HG03342 (cell line): ENCODE results near the gene ENOSF1.
A peak's percentile ranks its signal among the peaks of the same experiment; 100 is the strongest.

Source experiments
- ATAC-seq: cut with Tn5 transposase; IDR thresholded peaks from one replicate; pipeline ENCODE4 v1.9.1; 2021; ENCODE audit warnings: mild to moderate bottlenecking, moderate library complexity; ENCODE audit not compliant: unreplicated experiment

The ENOSF1 gene

DNA sequence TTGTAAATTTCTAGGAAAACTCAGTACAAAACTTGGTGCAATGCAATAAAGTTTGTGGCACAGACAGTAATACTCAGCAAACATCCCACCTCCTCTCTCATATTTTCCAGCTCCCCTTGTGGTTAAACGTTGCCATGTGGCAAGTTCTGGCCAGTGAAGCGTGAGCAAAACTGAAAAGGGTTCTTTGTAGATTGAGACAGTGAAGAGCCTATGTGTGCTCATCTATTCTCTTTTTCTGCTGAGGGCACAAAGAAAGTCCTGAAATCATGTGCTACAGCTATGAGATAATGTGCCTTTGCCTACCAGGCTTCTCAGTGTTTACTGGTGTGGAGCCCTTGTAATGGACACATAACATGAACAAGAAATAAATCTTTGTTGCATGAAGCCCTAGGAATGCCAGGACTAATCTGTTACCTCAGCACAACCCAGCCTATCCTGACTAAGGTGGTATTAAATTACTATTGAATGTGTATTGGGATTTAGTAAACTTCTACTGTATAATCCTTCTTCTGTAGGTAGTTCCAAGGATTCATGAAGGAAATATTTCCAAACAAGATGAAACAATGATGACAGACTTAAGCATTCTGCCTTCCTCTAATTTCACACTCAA lies 67.9 kb downstream of the ENOSF1 start:
- ATAC-seq = no peak

GRCh38 chr18:641224-641623 lies 71.2 kb downstream of the ENOSF1 start:
- no peak for ATAC-seq

- ATAC-seq = no peak
Observed at GRCh38 chr18:635171-635570, 77.3 kb downstream of the ENOSF1 start.

GRCh38 chr18:634551-635045 lies 77.8 kb downstream of the ENOSF1 start:
- ATAC-seq = no peak

GRCh38 chr18:631560-631959 lies 80.9 kb downstream of the ENOSF1 start:
- ATAC-seq = no peak

- ATAC-seq = no peak
Observed at GRCh38 chr18:629269-630150, 82.9 kb downstream of the ENOSF1 start.

DNA sequence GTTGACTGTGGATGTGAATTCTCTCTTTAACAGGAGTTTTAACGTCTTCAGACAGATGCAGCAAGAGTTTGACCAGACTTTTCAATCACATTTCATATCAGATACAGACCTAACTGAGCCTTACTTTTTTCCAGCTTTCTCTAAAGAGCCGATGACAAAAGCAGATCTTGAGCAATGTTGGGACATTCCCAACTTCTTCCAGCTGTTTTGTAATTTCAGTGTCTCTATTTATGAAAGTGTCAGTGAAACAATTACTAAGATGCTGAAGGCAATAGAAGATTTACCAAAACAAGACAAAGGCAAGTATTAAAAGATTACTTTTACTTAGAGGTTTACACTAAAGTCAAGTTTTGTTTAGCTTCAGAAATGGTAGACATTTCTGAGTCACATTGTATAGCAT lies 85.2 kb downstream of the ENOSF1 start:
- no peak for ATAC-seq

DNA sequence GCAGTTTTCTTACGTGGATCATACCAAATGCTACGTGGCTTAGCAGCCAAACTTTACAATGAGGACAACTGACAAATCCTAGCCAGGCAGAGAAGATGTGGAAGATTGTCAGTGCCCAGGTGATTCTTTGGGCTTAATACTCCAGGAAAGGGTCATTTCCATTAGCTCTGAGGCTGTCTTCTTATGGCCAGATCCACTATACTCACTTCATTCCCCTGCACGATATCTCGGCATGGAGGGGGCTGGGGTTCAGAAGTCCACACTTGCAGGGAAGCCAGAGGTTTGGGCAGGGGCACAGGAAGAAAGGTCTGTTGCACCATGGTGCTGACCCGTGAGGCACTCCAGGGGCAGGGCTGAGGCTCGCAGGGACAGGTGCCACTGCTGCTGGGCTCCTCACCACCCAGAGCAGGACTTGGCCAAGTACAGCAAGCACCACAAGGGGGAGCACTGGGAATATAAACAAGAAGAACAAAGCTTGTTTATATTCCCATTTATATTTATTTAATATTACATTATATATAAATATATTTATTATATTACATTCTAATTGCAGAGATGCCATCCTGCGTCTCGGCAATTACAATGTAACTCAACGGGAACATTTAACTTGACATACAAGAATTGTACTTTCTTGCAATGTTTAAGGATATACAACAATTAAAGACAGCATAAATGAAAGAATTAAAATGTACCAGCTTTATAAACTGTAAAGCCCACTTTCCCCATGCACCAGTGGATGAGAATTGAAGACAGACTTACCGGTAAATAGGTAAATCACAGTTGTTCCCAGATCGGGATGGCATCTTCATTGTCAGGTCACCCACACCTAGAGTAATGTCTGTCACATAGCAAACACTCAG lies 88.4 kb downstream of the ENOSF1 start:
- peak; percentile 71 for ATAC-seq

DNA sequence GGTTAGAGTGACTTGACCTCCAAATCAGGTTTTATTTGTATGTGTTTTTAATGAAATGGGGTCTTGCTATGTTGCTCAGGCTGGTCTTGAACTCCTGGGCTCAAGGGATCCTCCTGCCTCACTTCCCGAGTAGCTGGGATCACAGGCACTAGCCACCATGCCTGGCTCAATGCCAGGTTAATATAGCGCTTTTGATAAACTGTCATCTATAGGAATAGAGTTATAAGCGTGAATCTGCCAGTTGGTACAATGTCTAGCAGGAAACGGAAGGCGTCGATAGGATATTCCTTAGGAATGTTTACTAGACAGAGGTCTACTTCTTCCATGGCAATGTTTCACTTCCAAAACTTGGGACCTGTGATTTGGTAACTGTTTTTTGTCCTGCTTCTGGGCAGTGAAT lies 90.1 kb downstream of the ENOSF1 start:
- ATAC-seq = no peak

DNA sequence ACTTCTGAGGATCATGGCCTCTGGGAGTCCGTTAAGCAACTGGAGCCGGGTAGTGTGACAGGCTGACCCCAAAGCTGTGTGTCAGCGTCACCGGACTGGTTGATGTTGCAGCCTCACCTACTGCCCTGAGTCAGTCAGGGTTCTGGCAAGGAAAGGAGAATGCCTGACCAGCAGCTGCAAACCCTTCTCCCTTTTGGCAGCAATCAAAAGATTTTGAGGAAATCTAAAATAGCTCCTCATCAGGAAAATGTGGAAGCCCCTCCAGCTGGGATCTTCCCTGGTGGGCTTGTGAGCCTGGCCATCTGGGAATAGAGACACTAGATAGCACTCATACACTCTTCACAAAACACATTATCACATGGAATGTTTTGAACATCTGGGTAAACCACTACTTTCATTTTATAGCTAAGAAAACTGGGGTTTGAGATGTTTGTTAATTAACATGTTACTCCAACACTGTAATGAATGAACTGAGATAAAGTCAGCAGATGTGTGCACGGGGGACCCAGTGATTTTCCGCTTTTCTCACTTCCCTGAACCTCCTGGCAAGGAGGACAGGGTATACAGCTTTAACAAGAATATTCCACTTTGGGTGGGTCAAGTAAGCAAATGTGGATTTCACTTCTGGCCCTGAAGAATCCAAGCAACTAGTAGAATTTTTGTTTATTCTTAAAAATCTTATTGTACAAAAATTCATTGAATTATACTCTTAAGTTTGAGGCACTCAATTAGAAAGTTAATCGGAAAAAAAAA lies 91.0 kb downstream of the ENOSF1 start:
- no peak for ATAC-seq
